Right lobe of liver (tissue), 4 donors: ENCODE data around the gene FRMPD4.

ENCODE experiments used
- POLR2A ChIP-seq: fragments of 450-650 bp; IDR thresholded peaks from one replicate; pipeline ENCODE4 v1.6.1; 2017; ENCODE audit warnings: antibody characterized with exemption, mild to moderate bottlenecking
- TF ChIP-seq, protein P1 (sequence below), 4 donors: fragments of 200-600 bp in 3 of 4; fragments of 450-650 bp in 1 of 4; IDR thresholded peaks; one replicate each; pipeline versions ENCODE4 v1.5.1 to v1.8.0; 2016 to 2022; ENCODE audit warnings: antibody characterized with exemption in 4 of 4, mild to moderate bottlenecking in 2 of 4
- donor health status: DM: no; HTN: no; CAD: no.
- donor health status: DM: no; HTN: no; CAD: no.
- donor health status: DM: no; HTN: yes; CAD: no.

GRCh38 chrX:12467321-12467720 is 329.0 kb downstream of the FRMPD4 start:
- TF ChIP-seq POLR2A: no peak
- TF ChIP-seq, protein P1, sequence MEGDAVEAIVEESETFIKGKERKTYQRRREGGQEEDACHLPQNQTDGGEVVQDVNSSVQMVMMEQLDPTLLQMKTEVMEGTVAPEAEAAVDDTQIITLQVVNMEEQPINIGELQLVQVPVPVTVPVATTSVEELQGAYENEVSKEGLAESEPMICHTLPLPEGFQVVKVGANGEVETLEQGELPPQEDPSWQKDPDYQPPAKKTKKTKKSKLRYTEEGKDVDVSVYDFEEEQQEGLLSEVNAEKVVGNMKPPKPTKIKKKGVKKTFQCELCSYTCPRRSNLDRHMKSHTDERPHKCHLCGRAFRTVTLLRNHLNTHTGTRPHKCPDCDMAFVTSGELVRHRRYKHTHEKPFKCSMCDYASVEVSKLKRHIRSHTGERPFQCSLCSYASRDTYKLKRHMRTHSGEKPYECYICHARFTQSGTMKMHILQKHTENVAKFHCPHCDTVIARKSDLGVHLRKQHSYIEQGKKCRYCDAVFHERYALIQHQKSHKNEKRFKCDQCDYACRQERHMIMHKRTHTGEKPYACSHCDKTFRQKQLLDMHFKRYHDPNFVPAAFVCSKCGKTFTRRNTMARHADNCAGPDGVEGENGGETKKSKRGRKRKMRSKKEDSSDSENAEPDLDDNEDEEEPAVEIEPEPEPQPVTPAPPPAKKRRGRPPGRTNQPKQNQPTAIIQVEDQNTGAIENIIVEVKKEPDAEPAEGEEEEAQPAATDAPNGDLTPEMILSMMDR (IDR thresholded peaks at IDR 0.05): no peak
